Upper lobe of left lung (tissue), 4 donors: Measurements from ENCODE around the gene APPBP2.

Experiments
- CTCF ChIP-seq, 6 experiments: fragments of 450-650 bp in 4 of 6; fragments of 200-600 bp in 2 of 6; sonication (generic) in 2 of 6; IDR thresholded peaks; one replicate each; pipeline ENCODE4 v1.5.1; 2016 to 2019; ENCODE audit warnings: antibody characterized with exemption in 6 of 6
- POLR2AphosphoS5 ChIP-seq, 2 donors: sonication (generic); formaldehyde crosslinking; IDR thresholded peaks; one replicate each; pipeline ENCODE4 v1.5.1; 2017; ENCODE audit warnings: antibody characterized with exemption in 2 of 2

- TF ChIP-seq CTCF (IDR thresholded peaks at IDR 0.05), result no peak
- no peak for TF ChIP-seq POLR2AphosphoS5 (IDR thresholded peaks at IDR 0.05)
Measured at GRCh38 chr17:60523822-60524221, 2.2 kb downstream of the APPBP2 start.
